ENCODE results near the gene SORCS2.

- TF ChIP-seq POLR2A (IDR thresholded peaks at IDR 0.05) (no peak), CTCF (IDR thresholded peaks at IDR 0.05) (no peak)
These were observed 369.2 kb downstream of the SORCS2 start for GRCh38 chr4:7561557-7561956.
